GM20000 (cell line): Measurements from ENCODE around the gene DLEC1.
"Not testable (repeated sequence)": the region's sequence is repeated elsewhere in the genome, so short reads cannot be mapped to it uniquely, and the experiment has no call there.

Source experiments
- DNase-seq: peaks from one replicate; pipeline ENCODE4 v3.0.0; 2012; ENCODE audit warnings: low spot score
- CTCF ChIP-seq: IDR thresholded peaks from 2 replicates; pipeline ENCODE4 v1.5.1; 2012; ENCODE audit warnings: mild to moderate bottlenecking, control low read depth; ENCODE audit errors: extremely low read depth, missing control alignments

The DLEC1 gene

DNA sequence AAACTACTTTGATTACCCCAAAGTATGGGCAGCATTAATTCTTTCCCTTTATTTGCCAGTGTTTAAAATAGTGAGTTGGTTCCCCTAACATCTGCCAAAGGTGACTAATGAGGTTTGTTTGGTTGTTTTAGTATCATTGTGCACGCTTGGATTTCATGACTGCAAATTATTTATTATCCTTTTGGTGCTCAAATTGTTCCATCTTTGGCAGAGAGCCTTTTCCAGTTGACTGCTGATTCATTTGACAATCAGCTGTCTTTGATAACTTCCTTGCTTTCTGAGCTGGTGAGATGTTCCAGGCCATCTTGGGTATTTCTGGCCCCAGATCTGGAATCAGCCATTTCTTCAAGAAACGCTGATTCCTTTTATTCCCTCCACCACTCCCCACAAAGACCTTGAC is 8.9 kb downstream of the DLEC1 start:
- no peak for DNase-seq
- no peak for TF ChIP-seq CTCF

- no peak for TF ChIP-seq CTCF
- no peak for DNase-seq
Measured at GRCh38 chr3:38049358-38050126, 10.5 kb downstream of the DLEC1 start.

DNA sequence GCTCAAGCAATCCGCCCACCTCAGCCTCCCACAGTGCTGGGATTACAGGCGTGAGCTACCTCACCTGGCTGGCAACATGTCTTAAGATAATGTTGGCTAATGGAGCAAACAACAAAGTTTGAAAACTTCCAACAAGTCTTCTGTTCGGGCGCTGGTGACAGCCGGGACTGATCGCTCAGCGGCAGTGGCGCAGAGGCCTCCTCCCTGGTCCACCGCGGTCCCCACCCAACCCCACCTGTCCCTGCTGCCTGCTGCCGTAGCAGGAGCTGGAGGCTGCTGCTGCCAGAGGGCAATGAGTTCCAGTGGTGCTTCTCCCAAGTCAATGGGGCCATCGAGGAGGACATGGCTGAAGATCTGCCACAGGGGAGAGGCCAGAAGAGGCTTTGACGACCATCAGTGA is 12.1 kb downstream of the DLEC1 start:
- no peak for TF ChIP-seq CTCF
- DNase-seq = no peak

- DNase-seq = not testable (repeated sequence)
Measured at GRCh38 chr3:38053286-38053685, 14.3 kb downstream of the DLEC1 start.

GRCh38 chr3:38053813-38054498 is 14.9 kb downstream of the DLEC1 start:
- not testable (repeated sequence) for DNase-seq

GRCh38 chr3:38054499-38055001 is 15.5 kb downstream of the DLEC1 start:
- DNase-seq = peak; percentile 66
- TF ChIP-seq CTCF = no peak

- TF ChIP-seq CTCF = no peak
- no peak for DNase-seq
Measured at GRCh38 chr3:38059148-38059547, 20.1 kb downstream of the DLEC1 start.

GRCh38 chr3:38059591-38059990 is 20.6 kb downstream of the DLEC1 start:
- no peak for TF ChIP-seq CTCF

More at GRCh38 chr3:38059591-38059990, 20.6 kb downstream of the DLEC1 start:
- no peak for DNase-seq
